Measurements from ENCODE around the gene FBXL13. TPM values are rescaled to one million over a fixed set of nuclear protein-coding genes. Genes with fewer than 3 reads are reported as not detected.

The FBXL13 gene
- total and polyA plus RNA-seq, 10 of the 15 experiments (the other 5 are each of a cell fraction or from before 2014, with no cell fraction given): 0.08 to 0.95 (median 0.28) TPM; not detected in 2

DNA sequence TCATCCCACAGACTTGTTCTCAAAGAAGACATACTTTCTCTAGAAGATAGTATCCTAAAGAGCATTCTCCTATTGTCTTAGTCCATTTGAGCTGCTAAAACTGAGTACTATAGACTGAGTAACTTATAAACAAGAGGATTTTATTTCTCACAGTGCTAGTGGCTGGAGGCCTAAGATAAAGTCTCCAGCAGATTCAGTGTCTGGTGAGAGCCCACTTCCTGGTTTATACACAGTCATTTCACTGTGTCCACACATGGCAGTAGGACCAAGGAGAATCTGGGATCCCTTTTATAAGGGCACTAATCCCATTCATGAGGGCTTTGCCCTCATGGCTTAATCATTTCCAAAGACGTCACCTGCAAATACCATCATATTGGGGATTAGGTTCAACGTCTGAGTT is 93.1 kb downstream of the FBXL13 start (continued):
- no peak for TF ChIP-seq CREM (IDR thresholded peaks at IDR 0.05; ENCODE audit: low read depth)

DNA sequence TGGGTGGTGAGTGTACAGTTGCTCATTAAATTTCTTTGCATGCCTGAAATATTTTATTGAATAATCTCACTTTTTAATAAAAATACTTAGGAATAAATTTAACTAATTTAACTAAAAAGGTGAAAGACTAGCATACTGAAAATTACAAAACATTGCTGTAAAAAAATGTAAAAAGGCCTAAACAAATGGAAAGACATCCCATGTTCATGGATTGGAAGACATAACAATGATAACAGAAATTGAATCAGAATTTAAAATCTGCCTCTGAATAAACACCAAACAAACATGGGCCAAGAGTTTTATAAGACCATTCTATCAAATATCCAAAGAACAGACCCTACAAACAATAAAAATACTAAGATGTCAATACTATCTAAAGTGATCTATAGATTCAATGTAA is 94.9 kb downstream of the FBXL13 start:
- BruUV-seq (replicated peaks): no TSS peak
- Histone ChIP-seq H3K27ac (ENCODE audit: control insufficient read depth, insufficient read depth) (no peak overlapping the region), H3K9me3 (replicated peaks; ENCODE audit: control insufficient read depth, insufficient read depth, low read length) (no peaks in the 10 kb centered on the region), H3K9ac (ENCODE audit: control insufficient read depth, insufficient read depth, low read length) (no peak overlapping the region), H3K4me2 (ENCODE audit: control insufficient read depth, insufficient read depth) (no peak overlapping the region), H2AFZ (ENCODE audit: control insufficient read depth, low read depth, low read length) (no peak overlapping the region), H3K36me3 (ENCODE audit: control insufficient read depth in 2 of 2, insufficient read depth in 2 of 2, low read length in 1 of 2) (no peaks in the 10 kb centered on the region), H3K79me2 (ENCODE audit: control insufficient read depth, insufficient read depth, low read length) (no peaks in the 10 kb centered on the region), H3K4me1 (ENCODE audit: control insufficient read depth, insufficient read depth, low read length) (no peaks in the 10 kb centered on the region), H3K27me3 (replicated peaks in 1 of 2; ENCODE audit: control insufficient read depth in 2 of 2, insufficient read depth in 2 of 2, low read length in 1 of 2) (no peaks in the 10 kb centered on the region), H4K20me1 (ENCODE audit: control insufficient read depth, insufficient read depth) (no peaks in the 10 kb centered on the region), H3K4me3 (no peak overlapping the region)
- ChIA-PET POLR2A (no interaction called here), RAD21 (ENCODE audit: unreplicated experiment) (no interaction called here), SMC1A (ENCODE audit: uncharacterized antibody, unreplicated experiment) (no interaction called here), CTCF (no interaction called here)
- intact Hi-C loops (cut with micrococcal nuclease; ENCODE audit: unreplicated experiment): no loop called here
- in situ Hi-C loops (cut with MboI): no loop called here
- no peak for FAIRE-seq
- no peak for TF ChIP-seq ZZZ3 (IDR thresholded peaks at IDR 0.05; ENCODE audit: control insufficient read depth, insufficient read length, low read depth)
- no peak for TF ChIP-seq SUZ12 (IDR thresholded peaks at IDR 0.05; ENCODE audit: unreplicated experiment)
- TF ChIP-seq TBL1XR1 (IDR thresholded peaks at IDR 0.05; ENCODE audit: low read depth, low read length): no peak
- TF ChIP-seq MTA3 (IDR thresholded peaks at IDR 0.05; ENCODE audit: borderline replicate concordance, low read length): no peak
- no peak for TF ChIP-seq CHD1 (IDR thresholded peaks at IDR 0.05; ENCODE audit: low read depth, low read length)
- no peak for TF ChIP-seq BRCA1 (IDR thresholded peaks at IDR 0.05; ENCODE audit: low read depth, low read length)
- TF ChIP-seq MTA2 (IDR thresholded peaks at IDR 0.05; ENCODE audit: low read depth): no peak
- no peak for DNase-seq (ENCODE audit: low read depth, low spot score)
- ATAC-seq: no peak

DNA sequence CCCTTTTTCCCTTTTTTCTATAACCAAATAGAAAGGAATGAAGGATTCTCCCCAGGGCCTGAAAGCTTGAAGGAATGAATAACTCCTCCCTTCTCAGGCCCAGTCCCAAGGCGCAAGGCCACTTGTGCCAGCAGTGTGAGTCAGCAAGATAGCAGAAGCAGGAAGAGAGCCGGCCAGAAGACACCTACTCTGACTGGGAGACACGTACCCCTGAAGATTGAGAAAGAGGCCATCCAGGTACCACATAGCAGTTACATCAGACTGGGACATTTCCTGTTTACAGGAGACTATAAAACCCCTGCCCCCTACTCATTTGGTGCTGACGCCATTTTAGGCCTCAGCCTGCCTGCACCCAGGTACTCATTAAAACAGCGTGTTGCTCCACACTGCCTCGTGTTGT is 96.3 kb downstream of the FBXL13 start:
- H3K27ac ChIP-seq (ENCODE audit: control insufficient read depth, insufficient read depth): no peak overlapping the region
- ATAC-seq (no peak), FAIRE-seq (no peak), DNase-seq (ENCODE audit: low read depth, low spot score) (no peak)
- no peaks in the 10 kb centered on the region for H3K27me3 ChIP-seq (replicated peaks in 1 of 2; ENCODE audit: control insufficient read depth in 2 of 2, insufficient read depth in 2 of 2, low read length in 1 of 2)
- H3K9ac ChIP-seq (ENCODE audit: control insufficient read depth, insufficient read depth, low read length): no peak overlapping the region
- no peaks in the 10 kb centered on the region for H3K9me3 ChIP-seq (replicated peaks; ENCODE audit: control insufficient read depth, insufficient read depth, low read length)
- no peak overlapping the region for H2AFZ ChIP-seq (ENCODE audit: control insufficient read depth, low read depth, low read length)
- no TSS peak for BruUV-seq (replicated peaks)
- ChIA-PET SMC1A (ENCODE audit: uncharacterized antibody, unreplicated experiment) (no interaction called here), RAD21 (ENCODE audit: unreplicated experiment) (no interaction called here), POLR2A (no interaction called here), CTCF (no interaction called here)
- H3K4me1 ChIP-seq (ENCODE audit: control insufficient read depth, insufficient read depth, low read length): no peaks in the 10 kb centered on the region
- no peak overlapping the region for H3K4me2 ChIP-seq (ENCODE audit: control insufficient read depth, insufficient read depth)
- H3K4me3 ChIP-seq: no peak overlapping the region
- no peaks in the 10 kb centered on the region for H3K36me3 ChIP-seq (ENCODE audit: control insufficient read depth in 2 of 2, insufficient read depth in 2 of 2, low read length in 1 of 2)
- H3K79me2 ChIP-seq (ENCODE audit: control insufficient read depth, insufficient read depth, low read length): no peaks in the 10 kb centered on the region
- in situ Hi-C loops (cut with MboI): no loop called here
- 24% methylated on average over 6 of the region's 6 CpGs for WGBS (ENCODE audit: insufficient coverage, insufficient replicate concordance, low lambda C conversion rate, missing lambda C conversion rate)
- intact Hi-C loops (cut with micrococcal nuclease; ENCODE audit: unreplicated experiment): no loop called here
- no peaks in the 10 kb centered on the region for H4K20me1 ChIP-seq (ENCODE audit: control insufficient read depth, insufficient read depth)
- no peak for TF ChIP-seq SPI1 (IDR thresholded peaks at IDR 0.05; ENCODE audit: borderline replicate concordance, insufficient read depth, low read depth, low read length)
- no peak for TF ChIP-seq SMAD1 (IDR thresholded peaks at IDR 0.05; ENCODE audit: low read depth, partially characterized antibody)
- no peak for TF ChIP-seq GATAD2B (conservative IDR thresholded peaks at IDR 0.05; ENCODE audit: low read depth)
- TF ChIP-seq, protein P1, sequence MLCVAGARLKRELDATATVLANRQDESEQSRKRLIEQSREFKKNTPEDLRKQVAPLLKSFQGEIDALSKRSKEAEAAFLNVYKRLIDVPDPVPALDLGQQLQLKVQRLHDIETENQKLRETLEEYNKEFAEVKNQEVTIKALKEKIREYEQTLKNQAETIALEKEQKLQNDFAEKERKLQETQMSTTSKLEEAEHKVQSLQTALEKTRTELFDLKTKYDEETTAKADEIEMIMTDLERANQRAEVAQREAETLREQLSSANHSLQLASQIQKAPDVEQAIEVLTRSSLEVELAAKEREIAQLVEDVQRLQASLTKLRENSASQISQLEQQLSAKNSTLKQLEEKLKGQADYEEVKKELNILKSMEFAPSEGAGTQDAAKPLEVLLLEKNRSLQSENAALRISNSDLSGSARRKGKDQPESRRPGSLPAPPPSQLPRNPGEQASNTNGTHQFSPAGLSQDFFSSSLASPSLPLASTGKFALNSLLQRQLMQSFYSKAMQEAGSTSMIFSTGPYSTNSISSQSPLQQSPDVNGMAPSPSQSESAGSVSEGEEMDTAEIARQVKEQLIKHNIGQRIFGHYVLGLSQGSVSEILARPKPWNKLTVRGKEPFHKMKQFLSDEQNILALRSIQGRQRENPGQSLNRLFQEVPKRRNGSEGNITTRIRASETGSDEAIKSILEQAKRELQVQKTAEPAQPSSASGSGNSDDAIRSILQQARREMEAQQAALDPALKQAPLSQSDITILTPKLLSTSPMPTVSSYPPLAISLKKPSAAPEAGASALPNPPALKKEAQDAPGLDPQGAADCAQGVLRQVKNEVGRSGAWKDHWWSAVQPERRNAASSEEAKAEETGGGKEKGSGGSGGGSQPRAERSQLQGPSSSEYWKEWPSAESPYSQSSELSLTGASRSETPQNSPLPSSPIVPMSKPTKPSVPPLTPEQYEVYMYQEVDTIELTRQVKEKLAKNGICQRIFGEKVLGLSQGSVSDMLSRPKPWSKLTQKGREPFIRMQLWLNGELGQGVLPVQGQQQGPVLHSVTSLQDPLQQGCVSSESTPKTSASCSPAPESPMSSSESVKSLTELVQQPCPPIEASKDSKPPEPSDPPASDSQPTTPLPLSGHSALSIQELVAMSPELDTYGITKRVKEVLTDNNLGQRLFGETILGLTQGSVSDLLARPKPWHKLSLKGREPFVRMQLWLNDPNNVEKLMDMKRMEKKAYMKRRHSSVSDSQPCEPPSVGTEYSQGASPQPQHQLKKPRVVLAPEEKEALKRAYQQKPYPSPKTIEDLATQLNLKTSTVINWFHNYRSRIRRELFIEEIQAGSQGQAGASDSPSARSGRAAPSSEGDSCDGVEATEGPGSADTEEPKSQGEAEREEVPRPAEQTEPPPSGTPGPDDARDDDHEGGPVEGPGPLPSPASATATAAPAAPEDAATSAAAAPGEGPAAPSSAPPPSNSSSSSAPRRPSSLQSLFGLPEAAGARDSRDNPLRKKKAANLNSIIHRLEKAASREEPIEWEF (IDR thresholded peaks at IDR 0.05; ENCODE audit: insufficient replicate concordance, low read depth, low read length): no peak
- no peak for TF ChIP-seq BMI1 (IDR thresholded peaks at IDR 0.05; ENCODE audit: borderline replicate concordance)
- no peak for TF ChIP-seq MXI1 (IDR thresholded peaks at IDR 0.05; ENCODE audit: low read depth, low read length)

Data from GM12878 (cell line).